ENCODE results near the gene C1QC. TPM values are rescaled to one million over a fixed set of nuclear protein-coding genes. Genes with fewer than 3 reads are reported as not detected.
A peak's percentile ranks its signal among the peaks of the same experiment; 100 is the strongest.

C1QC gene
- total RNA-seq, result 100 to 1,000 TPM; 121 to 292 TPM
- long read RNA-seq, transcript C1QC-203 (3 exons, 1,163 nt), result major isoform, 14 of 19 reads
- long read RNA-seq, partial matches to known transcripts, result 0 of 19 reads
- long read RNA-seq, other reads (novel, unspliced or antisense), result 1 of 19 reads

DNA sequence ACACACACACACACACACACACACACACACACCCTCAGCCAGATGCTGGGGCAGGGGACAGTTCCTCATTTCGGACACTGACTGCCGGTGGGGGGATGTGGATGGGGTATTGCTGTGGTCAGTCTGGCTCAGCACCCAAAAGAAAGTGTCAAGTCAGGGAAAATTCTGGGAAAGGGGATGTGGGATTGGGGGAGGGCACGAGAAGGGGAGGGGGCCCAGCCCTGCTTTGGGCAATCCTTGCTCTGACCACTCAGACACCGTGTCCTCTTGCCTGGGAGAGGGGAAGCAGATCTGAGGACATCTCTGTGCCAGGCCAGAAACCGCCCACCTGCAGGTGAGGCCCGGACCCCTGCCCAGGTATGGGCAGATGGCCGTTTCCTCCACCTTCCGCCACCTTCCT, at the start of gene C1QC:
TSS of gene C1QC (plus strand) at position 253 of the 400 bp plus-strand sequence. CDS start 391 bp downstream, outside the sequence.
- peak; percentile 28 to 61 for ATAC-seq
- intact Hi-C loops (cut with DNase I), result loop anchor here in 1 of 2 donors (2.0 kb wide), 1 partner anchor 223 kb away; no protein-coding TSS in a partner anchor
- DNase-seq, result peak; percentile 55

DNA sequence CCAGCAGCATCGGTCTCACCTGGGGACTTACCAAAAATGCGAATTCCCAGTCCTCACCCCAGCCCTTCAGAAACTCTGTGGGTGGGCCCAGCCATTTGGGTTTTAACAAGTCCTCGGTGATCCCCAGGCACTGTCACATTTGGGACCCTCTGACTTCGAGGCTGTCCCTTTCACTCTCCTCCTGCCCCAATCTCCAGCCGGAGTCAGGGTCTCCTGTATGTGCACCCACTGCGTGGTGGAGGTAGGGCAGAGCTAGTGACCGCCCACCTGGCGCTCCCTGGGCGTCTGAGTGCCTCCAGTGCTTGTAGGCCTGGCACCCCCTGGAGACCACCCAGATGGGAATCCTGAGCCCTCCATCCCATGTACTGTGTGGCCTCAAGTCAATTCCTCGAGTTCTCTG, 49.0 kb upstream of the C1QC start:
- DNase-seq (no peak), ATAC-seq (no peak)
- intact Hi-C loops (cut with DNase I), result no loop called here

DNA sequence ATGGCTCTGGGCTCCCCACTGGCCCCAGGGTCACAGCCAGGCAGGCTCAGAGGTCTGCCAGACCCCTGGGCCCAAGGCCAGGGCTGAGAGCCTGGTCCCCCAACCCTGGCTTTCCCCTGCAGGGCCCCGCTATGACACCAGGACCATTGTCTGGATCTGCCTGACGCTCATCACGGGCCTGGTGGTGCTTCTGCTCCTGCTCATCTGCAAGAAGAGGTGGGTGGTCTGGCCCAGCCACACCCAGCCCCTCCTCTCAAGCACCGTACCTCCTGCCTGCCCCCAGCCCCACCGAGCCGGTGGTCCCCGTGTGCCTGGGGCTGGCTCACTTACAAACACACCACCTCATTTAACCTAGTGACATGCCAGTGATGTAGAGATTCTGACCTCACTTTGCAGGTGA, 48.3 kb upstream of the C1QC start:
- intact Hi-C loops (cut with DNase I), result no loop called here
- ATAC-seq, result no peak
- DNase-seq, result no peak

DNA sequence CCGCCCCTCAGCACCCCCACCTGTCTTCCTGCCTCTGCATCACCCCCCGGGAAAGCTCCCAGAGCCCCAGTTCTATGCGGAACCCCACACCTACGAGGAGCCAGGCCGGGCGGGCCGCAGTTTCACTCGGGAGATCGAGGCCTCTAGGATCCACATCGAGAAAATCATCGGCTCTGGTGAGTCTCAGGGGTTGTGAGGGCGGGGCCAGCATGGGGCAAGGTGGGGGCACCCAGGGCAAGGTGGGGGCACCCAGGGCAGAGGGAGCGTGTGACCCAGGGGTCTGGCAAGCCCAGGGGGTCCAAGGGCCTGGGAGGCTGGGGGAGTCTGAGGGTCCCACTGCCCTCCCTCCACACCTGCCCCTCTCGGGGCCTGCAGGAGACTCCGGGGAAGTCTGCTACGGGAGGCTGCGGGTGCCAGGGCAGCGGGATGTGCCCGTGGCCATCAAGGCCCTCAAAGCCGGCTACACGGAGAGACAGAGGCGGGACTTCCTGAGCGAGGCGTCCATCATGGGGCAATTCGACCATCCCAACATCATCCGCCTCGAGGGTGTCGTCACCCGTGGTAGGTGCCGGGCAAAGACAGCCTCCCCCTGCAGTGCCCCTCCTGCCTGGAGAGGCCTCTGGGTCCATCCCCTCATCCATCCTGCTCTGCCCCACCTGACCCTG, 46.0 kb upstream of the C1QC start:
- DNase-seq, result no peak
- intact Hi-C loops (cut with DNase I), result no loop called here
- no peak for ATAC-seq

DNA sequence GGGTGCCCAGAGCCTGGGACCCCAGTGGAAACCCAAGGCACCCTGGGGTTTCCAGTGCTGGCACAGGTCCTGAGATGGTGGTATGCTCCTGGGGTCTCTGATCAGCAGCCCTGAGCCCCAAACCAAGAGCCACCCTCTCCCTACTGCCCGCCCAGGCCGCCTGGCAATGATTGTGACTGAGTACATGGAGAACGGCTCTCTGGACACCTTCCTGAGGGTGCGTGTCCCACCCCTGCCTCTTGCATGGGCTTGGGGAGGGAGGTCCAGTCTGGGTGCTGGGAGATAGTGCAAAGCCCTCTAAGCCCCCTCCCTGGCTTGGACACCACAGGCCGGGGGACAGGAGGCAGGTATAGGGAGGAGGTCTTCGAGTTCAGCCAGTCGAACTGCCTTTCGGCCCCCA, 45.4 kb upstream of the C1QC start:
- intact Hi-C loops (cut with DNase I), result no loop called here
- DNase-seq, result no peak
- no peak for ATAC-seq

DNA sequence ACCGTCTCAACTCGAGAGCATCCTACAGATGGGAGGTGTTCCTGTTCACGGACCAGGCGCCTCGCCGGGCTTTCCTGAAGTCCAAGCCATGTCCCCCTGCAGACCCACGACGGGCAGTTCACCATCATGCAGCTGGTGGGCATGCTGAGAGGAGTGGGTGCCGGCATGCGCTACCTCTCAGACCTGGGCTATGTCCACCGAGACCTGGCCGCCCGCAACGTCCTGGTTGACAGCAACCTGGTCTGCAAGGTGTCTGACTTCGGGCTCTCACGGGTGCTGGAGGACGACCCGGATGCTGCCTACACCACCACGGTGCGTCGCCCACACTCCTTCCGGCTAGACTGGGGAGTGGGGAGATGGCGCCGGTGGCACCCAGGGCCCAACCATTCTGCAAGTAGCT, 44.7 kb upstream of the C1QC start:
- ATAC-seq, result no peak
- intact Hi-C loops (cut with DNase I), result no loop called here
- DNase-seq, result no peak

DNA sequence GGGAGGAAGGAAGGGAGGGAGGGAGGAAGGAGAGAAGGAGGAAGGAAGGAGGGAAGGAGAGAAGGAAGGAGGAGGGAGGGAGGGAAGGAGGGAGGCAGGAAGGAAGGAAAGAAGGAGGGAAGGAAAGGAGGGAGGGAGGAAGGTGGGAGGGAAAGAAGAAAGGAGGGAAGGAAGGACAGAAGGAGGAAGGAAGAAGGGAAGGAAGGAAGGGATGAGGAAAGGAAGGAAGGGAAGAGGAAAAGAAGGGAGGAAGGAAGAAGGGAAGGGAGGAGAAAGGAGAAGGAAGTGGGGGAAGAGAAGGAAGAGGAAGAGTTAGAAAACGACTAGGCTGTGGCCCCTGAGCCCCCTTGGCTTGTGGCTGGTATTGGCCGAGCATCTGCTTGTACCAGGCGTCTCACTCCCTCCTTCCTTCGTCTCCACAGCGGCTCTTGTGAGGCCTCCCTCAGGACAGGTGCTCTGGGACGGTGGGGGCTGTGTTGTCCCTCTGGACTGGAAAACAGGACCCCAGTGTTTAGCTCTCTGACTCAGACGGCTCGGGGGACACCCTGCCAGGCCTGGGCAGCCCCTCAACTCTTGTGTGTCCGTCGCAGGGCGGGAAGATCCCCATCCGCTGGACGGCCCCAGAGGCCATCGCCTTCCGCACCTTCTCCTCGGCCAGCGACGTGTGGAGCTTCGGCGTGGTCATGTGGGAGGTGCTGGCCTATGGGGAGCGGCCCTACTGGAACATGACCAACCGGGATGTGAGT, 43.2 kb upstream of the C1QC start:
- ATAC-seq (peak in 1 of 2 donors; percentile 21), DNase-seq (no peak)
- intact Hi-C loops (cut with DNase I), result no loop called here

DNA sequence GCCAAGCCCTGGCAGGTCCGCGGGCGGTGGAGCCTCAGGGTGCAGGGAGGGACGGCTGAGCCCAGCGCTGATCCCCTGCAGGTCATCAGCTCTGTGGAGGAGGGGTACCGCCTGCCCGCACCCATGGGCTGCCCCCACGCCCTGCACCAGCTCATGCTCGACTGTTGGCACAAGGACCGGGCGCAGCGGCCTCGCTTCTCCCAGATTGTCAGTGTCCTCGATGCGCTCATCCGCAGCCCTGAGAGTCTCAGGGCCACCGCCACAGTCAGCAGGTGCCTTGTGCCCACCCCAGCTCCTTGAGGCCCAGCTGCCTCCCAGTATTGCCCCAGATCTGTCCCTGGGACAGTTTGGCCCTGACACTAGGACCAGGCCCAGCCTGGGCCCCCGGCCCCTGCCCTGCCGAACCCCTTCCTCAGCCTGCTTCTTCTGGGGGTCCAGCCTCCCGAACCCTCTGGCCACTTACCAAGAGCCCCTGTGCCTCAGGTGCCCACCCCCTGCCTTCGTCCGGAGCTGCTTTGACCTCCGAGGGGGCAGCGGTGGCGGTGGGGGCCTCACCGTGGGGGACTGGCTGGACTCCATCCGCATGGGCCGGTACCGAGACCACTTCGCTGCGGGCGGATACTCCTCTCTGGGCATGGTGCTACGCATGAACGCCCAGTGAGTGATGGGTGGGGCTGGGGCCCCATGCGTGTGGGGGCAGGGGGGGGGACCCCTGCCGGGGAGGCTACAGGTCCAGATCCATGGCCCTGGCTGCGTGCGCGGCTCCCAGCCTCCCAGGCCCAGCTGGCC, 42.4 kb upstream of the C1QC start:
- intact Hi-C loops (cut with DNase I), result no loop called here

DNA sequence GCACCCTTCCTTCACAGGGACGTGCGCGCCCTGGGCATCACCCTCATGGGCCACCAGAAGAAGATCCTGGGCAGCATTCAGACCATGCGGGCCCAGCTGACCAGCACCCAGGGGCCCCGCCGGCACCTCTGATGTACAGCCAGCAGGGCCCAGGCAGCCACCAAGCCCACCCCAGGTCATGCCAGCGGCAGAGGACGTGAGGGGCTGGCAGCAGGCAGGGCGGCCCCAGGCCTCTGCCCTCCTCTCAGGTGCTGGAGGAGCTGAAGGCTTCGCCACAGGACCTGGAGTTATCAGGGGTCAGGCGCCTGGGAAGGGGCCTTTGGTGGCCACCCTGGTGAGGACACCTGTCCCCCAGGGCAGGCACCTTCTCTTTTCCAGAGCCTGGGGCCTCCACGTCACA, 41.8 kb upstream of the C1QC start:
- ATAC-seq (no peak), DNase-seq (no peak)
- intact Hi-C loops (cut with DNase I), result no loop called here

More for the DNA sequence above, 42.4 kb upstream of the C1QC start:
- ATAC-seq (peak in 1 of 2 donors; percentile 12), DNase-seq (no peak)

DNA sequence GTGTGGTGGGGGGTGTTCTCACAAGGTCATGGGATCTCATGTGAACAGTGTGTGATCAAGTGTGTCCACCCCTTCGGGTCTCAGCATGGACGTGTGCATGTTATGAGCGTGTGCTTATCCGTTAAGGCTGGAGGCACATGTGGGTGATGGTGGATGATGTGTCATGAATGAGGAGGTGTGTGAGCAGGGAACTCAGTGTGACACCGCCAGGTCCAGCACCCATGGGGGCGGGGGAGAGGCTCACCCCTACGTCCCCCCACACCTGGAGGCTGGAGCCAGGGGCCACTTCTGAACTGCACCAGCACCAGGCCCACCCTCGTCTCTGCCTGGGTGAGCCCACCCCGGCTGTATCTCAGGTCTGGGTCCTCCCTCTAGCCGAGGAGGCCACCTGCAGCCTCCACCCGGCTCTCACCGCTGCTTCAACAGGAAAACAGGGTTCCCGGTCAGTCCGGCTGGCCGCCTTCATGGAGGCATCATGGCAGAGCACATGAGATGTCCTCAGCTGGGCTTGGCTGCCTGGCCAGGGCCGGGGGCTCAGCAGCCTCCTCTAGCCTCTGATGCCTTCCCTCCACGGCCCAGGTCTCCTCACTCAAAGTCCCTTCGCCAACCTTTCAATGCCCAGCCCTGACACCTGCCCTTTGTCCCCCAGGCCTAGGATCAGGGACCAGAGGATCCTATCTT, 41.2 kb upstream of the C1QC start:
- DNase-seq, result no peak
- intact Hi-C loops (cut with DNase I), result no loop called here
- ATAC-seq, result no peak

DNA sequence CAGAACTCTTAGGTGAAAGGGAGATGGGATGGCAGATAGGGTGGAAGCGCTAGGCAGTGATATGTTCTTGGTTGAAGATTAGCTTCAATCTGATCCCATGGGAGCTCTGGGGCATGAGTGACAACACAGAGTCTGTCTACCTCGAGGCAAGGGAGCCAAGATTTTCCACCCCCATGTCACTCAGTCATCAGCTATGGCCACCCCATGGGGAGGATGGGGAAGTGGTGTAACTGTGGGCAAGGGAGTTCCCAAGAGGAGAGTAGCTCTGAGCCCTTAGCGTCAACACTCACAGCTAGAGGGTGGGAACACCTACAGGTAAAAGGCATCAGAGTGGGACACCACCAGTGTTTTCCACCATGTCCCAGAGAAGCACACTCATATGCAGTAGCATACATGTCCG, 37.3 kb upstream of the C1QC start:
- ATAC-seq (no peak), DNase-seq (no peak)
- intact Hi-C loops (cut with DNase I), result no loop called here

DNA sequence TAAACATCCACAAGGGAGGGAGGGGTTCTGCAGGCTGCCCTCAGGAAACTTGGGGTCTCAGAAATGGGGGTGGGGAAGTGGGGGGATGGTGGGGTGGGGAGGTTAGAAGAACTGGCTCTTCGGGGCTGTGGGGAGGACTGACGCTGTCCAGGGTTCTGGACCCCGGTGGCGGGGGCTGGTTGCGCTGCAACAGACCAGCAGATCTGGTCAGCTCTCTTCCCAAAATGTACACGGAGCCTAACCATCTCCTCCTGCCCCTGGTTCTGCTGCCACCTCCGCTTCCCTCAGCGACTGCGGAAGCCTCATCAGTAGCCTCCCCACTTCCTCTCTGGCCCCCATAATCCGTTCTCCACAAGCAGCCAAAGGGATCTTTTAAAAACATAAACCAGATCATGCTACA, 36.3 kb upstream of the C1QC start:
- no peak for DNase-seq
- intact Hi-C loops (cut with DNase I), result no loop called here
- ATAC-seq, result no peak

DNA sequence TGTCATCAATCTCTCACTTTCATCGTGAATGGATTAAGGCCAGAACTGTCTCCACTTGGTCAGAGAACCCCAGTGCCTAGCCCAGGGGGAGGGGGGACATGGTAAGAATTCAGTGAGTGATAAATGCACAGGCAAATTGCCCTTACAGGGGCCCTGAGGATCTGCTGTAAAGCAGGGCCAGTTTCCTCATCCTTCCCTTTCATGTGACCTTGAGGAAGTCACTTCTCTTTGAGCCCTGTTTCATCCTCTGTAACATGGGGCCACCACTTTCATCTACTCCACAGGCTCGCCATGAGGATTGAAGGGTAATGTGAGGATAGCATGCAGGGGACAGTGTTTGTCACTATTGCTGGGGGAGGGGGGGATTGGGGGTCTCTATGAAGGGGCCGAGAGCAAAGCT, 35.1 kb upstream of the C1QC start:
- ATAC-seq (no peak), DNase-seq (no peak)
- intact Hi-C loops (cut with DNase I), result no loop called here

DNA sequence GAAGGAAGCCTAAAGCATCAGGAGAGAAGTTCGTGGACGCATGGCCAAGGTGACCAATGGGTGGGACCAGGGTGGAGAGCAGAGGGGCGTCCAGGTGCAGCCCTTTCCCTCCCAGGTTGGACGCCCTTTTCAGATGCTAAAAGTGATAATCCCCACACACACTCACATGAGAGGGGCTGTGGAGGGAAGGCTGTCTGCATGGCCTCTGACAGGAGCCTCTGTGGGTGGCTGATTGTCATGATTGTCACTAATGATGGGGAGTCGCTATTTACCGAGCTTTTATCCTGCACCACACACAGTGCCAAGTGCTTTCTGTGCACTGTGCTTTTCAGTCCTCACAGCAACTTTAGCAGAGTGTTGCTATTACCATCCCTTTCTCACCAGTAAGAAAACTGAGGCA, 34.1 kb upstream of the C1QC start:
- intact Hi-C loops (cut with DNase I), result no loop called here
- ATAC-seq, result no peak
- no peak for DNase-seq

DNA sequence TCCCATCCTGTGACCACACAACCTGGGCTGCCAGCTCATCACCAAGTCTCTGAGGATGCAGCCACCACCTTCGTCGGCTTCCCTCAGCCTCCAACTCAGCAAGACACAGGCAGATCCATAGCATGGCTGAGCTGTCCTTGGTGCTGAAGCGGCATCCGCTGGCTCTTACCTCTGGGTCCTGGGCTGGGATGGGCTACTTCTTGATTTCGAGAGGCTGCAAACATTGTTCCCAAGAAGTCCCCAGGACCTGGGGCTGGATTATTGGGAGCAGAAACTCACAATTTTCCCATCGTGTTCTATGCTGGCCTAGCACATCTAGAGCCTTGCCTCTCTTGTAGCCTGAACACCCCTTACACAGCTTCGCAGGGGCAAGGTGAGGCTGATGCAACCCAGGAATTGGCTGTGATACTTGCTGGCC, 31.9 kb upstream of the C1QC start:
- DNase-seq, result peak; percentile 47
- intact Hi-C loops (cut with DNase I), result no loop called here
- ATAC-seq, result peak in 1 of 2 donors; percentile 59

DNA sequence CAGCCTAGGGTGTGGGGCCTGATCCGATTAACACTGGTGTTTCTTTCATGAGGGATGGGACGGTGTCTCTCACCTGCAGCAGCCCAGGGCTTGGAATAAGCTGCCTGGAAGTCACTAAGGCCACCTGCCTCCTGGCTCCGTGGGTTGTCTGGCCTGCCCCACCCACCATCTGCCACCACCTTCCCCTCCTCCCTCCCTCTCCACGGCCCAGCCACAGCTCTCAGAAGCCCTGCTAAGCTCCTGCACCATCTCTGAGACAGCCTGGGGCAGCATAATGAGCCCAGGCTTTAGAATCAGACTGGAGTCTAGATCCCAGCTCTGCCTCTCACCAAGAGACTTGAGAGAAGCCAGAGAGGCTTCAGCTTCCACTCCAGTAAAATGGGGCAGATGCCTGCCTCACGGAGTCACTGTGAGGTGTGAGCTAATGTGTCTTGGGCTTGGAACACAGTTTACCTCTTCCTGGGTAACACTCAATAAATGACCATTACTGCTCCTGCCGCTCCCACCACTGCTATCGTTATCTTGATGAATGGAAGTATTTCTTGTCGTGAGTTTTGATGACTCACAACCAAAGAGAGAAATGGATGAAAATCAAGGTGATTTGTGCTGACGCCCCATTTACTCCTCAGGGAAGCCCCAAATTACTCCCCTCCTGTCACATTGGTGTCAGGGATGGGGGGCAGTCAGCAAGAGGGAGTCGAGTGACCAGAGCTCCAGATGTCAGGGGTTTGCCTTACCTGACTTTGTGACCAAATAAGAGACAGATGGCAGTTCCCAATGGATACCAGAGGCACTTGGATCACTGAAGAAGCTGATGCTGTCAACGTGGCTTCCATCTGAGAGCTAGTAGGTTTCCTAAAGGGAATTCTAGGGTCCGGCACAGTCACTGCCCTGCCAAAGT, 30.5 kb upstream of the C1QC start:
- DNase-seq (no peak), ATAC-seq (no peak)
- intact Hi-C loops (cut with DNase I), result no loop called here

DNA sequence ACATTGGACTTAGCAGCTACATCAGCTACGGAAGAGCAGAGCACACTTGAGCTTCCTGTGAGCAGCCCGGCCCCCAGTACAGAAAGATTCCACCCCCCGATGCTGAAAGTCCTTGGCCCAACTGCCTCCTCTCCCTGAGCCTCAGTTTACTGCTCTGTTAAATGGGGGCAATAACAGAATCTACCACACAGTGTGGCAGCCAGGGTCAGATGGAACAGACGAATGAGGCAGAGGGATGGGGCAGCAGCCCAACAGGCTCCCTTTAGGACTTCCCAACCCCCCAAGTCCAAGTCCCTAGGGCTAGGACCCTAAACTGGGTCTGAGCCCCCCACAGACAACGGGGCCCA, 29.9 kb upstream of the C1QC start:
- ATAC-seq (no peak), DNase-seq (no peak)
- intact Hi-C loops (cut with DNase I), result no loop called here

DNA sequence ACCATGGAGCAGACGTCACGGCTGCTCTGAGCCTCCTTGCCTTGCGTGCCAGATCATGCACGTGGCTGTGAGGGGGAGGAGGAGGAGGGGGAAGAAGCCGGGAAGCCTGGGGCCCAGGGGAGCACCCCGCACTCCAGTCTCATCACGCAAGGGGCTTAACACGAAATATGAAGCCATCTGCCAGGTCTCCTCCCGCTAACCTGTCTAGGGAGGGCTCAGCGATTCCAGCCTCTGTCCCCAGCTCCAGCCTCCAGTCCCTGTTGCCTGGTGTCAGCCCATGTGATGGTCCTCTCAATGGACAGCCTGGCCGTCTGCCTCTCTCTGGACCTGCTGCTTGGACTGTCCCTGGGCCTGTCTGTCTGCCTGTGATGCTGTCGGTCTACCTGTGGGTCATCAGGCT, 29.5 kb upstream of the C1QC start:
- ATAC-seq (no peak), DNase-seq (no peak)
- intact Hi-C loops (cut with DNase I), result no loop called here

DNA sequence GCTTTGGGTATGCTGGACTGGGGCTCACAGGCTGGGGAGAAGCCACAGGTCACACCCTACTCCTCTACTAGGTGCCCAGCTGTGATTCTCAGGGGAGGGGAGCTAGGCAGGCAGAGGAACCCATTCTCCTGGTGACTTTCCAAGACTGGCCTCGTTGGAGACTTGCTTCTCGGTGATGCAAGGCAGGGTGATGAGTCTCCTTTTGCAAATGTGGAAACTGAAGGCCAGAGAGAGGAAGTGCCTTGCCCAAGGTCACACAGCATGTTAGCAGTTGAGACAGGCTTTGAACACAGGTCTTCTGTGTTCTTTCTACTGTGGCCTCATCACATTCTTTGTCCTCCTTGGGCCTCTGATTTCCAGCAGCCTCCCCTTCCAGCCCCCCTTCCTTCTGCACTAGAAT, 27.5 kb upstream of the C1QC start:
- ATAC-seq (no peak), DNase-seq (no peak)
- intact Hi-C loops (cut with DNase I), result no loop called here

All from left cardiac atrium (tissue), 4 donors.